Astrocyte of the spinal cord (primary cell): ENCODE data around the gene KIF26B.

Experiments used
- DNase-seq: peaks from one replicate; pipeline ENCODE4 v3.0.0; 2011; ENCODE audit warnings: low read depth, low spot score
- H3K4me3 ChIP-seq: 2 replicates; pipeline ENCODE4 v1.5.1; 2011; ENCODE audit warnings: low read depth, mild to moderate bottlenecking, low read length, moderate library complexity
- in situ Hi-C: cut with HindIII; loops from 2 replicates; pipeline ENCODE4 v1.10.0; 2017; ENCODE audit warnings: low sequenced_read_pairs
- TF ChIP-seq, protein P1 (sequence below): IDR thresholded peaks from 2 replicates; pipeline ENCODE4 v1.5.1; 2012; ENCODE audit warnings: low read depth, mild to moderate bottlenecking, low read length, inconsistent platforms

The KIF26B gene

DNA sequence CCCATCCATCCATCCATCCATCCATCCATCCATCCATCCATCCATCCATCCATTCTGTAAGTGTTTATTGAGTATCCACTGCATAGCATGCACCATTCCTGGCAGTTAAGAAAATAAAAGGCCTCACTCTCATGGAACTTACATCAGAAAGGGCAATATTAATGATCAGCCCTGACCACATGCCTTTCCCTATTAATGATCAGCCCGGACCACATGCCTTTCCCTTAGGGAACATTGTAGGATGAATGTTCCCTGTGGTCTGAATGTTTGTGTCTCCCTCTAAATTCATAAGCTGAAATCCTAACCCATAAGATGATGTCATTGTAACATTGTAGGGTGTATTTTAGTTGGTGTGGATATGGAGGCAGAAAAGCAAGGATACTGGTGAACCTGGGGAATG, 365.8 kb downstream of the KIF26B start:
- DNase-seq = no peak
- in situ Hi-C loops = no loop called here
- TF ChIP-seq, protein P1, sequence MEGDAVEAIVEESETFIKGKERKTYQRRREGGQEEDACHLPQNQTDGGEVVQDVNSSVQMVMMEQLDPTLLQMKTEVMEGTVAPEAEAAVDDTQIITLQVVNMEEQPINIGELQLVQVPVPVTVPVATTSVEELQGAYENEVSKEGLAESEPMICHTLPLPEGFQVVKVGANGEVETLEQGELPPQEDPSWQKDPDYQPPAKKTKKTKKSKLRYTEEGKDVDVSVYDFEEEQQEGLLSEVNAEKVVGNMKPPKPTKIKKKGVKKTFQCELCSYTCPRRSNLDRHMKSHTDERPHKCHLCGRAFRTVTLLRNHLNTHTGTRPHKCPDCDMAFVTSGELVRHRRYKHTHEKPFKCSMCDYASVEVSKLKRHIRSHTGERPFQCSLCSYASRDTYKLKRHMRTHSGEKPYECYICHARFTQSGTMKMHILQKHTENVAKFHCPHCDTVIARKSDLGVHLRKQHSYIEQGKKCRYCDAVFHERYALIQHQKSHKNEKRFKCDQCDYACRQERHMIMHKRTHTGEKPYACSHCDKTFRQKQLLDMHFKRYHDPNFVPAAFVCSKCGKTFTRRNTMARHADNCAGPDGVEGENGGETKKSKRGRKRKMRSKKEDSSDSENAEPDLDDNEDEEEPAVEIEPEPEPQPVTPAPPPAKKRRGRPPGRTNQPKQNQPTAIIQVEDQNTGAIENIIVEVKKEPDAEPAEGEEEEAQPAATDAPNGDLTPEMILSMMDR = no peak
- H3K4me3 ChIP-seq = no peak overlapping the region

DNA sequence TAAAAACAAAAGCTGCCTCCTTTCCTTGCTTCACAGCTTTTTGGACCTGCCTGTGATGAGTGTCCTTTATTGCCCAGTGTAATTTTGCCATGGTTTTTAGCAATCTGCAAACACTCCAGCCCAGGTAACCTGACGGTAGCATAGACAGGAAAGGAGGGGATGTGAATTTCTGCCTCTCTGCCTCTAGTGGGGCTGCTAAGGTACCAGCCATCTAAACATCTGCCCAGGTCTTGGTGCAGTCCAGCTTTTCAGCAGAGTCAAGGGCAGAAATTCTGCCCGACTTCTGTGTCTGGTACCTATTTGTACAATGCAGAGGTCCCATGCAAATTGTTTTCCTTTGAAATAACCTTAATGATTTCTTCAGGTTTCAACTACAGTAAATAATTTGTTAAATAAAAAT, 371.4 kb downstream of the KIF26B start:
- no peak overlapping the region for H3K4me3 ChIP-seq
- no peak for DNase-seq
- TF ChIP-seq, protein P1 = no peak
- in situ Hi-C loops = no loop called here

DNA sequence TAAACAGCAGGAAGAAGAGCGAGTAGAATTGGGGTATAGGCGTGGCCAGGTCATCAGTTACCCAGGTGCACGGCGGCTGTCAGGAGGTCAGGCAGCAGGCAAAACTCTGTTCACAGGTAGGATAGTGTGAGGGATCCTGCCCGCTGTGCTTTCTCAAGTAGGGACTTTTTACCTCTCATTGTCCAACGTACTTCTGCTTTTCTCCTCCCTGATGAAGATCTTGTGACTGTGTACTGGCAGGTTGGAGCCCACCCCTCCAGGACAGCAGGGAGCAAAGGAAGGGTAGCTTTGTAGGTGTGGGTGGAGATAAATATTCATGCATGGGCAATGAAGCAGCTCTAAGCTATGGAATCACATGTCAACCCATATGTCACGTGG, 373.5 kb downstream of the KIF26B start:
- no peak overlapping the region for H3K4me3 ChIP-seq
- in situ Hi-C loops = no loop called here
- DNase-seq = no peak
- TF ChIP-seq, protein P1 = no peak

DNA sequence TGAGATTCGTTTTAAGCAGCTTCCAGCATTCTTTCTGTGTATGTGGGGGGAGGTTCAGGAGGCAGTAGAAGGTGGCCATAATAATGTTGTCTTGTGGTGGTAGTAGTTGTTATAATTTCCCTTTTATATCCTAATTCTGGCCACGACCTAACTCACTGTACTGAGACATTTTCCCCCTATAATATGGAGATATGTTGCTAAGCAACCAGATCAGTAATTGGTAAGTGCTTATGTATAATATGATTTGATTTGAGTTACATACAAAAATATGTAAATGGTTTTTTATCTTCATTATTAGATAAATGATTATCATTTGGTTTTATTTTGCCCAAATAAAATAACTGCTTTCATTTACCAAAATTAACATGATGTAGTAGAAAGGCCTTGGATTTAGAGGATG, 376.2 kb downstream of the KIF26B start:
- no peak overlapping the region for H3K4me3 ChIP-seq
- TF ChIP-seq, protein P1 = no peak
- DNase-seq = no peak
- in situ Hi-C loops = no loop called here

DNA sequence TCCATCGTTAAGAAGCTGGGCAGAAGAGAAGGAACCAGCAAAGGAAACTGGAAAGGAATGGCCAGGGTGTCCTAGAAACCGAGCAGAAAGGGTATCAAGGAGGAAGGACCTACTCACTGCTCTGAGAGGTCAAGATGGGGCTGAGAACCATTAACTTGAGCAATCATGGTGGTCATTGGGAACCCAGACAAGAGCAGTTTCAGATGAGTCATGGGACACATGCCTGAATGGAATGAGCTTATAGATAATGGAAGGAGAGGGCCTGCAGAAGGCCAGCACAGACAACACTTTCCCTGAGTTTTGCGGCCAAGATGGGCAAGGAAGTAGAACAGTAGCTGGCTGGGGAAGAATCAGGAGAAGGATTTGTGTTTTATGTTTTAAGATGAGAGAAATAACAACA, 383.2 kb downstream of the KIF26B start:
- in situ Hi-C loops = no loop called here
- TF ChIP-seq, protein P1 = no peak
- H3K4me3 ChIP-seq = no peak overlapping the region
- DNase-seq = peak; percentile 23

DNA sequence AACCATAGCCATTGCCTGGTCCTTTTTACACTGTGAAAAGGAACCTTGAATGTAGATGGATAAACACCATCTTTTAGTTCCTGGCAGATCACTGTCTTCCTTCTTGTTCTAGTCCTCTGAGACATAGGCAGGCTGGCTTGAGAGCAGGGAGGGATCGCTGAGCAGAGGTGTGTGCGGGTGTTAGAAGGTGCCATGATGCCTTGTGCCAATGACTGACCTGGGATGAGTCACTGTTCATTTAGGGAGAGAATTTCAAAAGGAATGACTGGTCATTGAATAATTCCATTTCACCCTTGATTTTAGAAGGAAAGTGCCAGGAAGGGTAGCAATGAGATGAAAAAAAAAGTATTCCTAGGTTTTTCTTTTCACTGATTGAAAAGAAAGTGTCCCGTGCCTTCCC, 383.9 kb downstream of the KIF26B start:
- no peak overlapping the region for H3K4me3 ChIP-seq
- in situ Hi-C loops = no loop called here
- DNase-seq = no peak
- TF ChIP-seq, protein P1 = no peak

DNA sequence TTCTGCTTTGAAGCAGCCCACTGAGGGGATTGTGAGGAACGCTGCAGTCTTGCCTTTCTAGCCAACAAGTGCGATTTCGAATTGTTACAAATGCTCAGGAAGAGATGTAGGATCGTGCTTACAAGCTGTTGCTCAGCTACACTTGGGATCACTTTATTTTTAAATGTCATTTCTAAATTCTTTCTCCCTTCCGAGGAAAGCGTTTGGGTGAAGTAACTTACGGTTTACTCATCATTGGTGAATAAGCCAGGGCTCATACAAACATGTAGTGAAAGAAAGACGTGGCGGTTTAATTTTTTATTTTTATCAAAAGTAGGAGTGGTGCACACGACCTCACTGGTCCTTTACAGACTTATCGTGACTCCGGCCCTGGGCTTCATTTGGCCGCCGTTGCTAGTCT, 386.6 kb downstream of the KIF26B start:
- no peak overlapping the region for H3K4me3 ChIP-seq
- DNase-seq = no peak
- in situ Hi-C loops = no loop called here
- TF ChIP-seq, protein P1 = no peak
